H9 (cell line): ENCODE data around the gene NRXN2. TPM values are rescaled to one million over a fixed set of nuclear protein-coding genes. Genes with fewer than 3 reads are reported as not detected.

Experiments
- DNase-seq: peaks from one replicate; pipeline ENCODE4 v3.0.0-alpha.2; 2017
- H2AFZ ChIP-seq: one replicate; pipeline ENCODE4 v1.6.1; 2013; ENCODE audit warnings: mild to moderate bottlenecking, low read length, control low read depth, moderate library complexity
- H2AK5ac ChIP-seq: 2 replicates; pipeline ENCODE4 v1.6.1; 2013; ENCODE audit warnings: low read length, control low read depth, mixed read lengths; ENCODE audit not compliant: insufficient read length
- H2BK120ac ChIP-seq: one replicate; pipeline ENCODE4 v1.6.1; 2013; ENCODE audit warnings: low read depth, mild to moderate bottlenecking, low read length, control low read depth, inconsistent platforms; ENCODE audit not compliant: poor library complexity, severe bottlenecking
- H2BK12ac ChIP-seq: 2 replicates; pipeline ENCODE4 v1.6.1; 2013; ENCODE audit warnings: low read length, control low read depth, mixed read lengths, low read depth; ENCODE audit not compliant: insufficient read length
- H2BK15ac ChIP-seq: 2 replicates; pipeline ENCODE4 v1.6.1; 2013; ENCODE audit warnings: low read depth, low read length, control low read depth
- H2BK20ac ChIP-seq: one replicate; pipeline ENCODE4 v1.6.1; 2013; ENCODE audit warnings: low read depth, mild to moderate bottlenecking, low read length, control low read depth, inconsistent platforms; ENCODE audit not compliant: poor library complexity, severe bottlenecking
- H2BK5ac ChIP-seq: 2 replicates; pipeline ENCODE4 v1.6.1; 2013; ENCODE audit warnings: low read length, control low read depth, mixed read lengths; ENCODE audit not compliant: insufficient read length
- H3K14ac ChIP-seq: 2 replicates; pipeline ENCODE4 v1.6.1; 2013; ENCODE audit warnings: low read length, control low read depth; ENCODE audit not compliant: insufficient read depth
- H3K18ac ChIP-seq: 2 replicates; pipeline ENCODE4 v1.6.1; 2013; ENCODE audit warnings: low read depth, mild to moderate bottlenecking, mixed read lengths, low read length, control low read depth; ENCODE audit not compliant: insufficient read length
- H3K23ac ChIP-seq: 2 replicates; pipeline ENCODE4 v1.6.1; 2013; ENCODE audit warnings: low read length, control low read depth, mixed read lengths, low read depth; ENCODE audit not compliant: insufficient read length
- H3K23me2 ChIP-seq: 2 replicates; pipeline ENCODE4 v1.6.1; 2013; ENCODE audit warnings: low read depth, mild to moderate bottlenecking, mixed read lengths, low read length, control low read depth; ENCODE audit not compliant: insufficient read length, poor library complexity, severe bottlenecking
- H3K27ac ChIP-seq: 2 replicates; pipeline ENCODE4 v1.5.1; 2013; ENCODE audit warnings: low read length, control low read depth, mixed read lengths, low read depth; ENCODE audit not compliant: insufficient read length
- H3K27me3 ChIP-seq: 2 replicates; pipeline ENCODE4 v1.6.1; 2013; ENCODE audit warnings: low read length, control low read depth, inconsistent platforms; ENCODE audit not compliant: insufficient read depth
- H3K4ac ChIP-seq: 2 replicates; pipeline ENCODE4 v1.6.1; 2013; ENCODE audit warnings: low read depth, mild to moderate bottlenecking, control low read depth, inconsistent platforms, low read length, moderate library complexity
- H3K4me1 ChIP-seq: 2 replicates; pipeline ENCODE4 v1.6.1; 2013; ENCODE audit warnings: low read length, control low read depth, inconsistent platforms; ENCODE audit not compliant: insufficient read depth
- H3K4me2 ChIP-seq: 2 replicates; pipeline ENCODE4 v1.6.1; 2013; ENCODE audit warnings: low read length, control low read depth, mixed read lengths; ENCODE audit not compliant: insufficient read length, insufficient read depth
- H3K56ac ChIP-seq: 2 replicates; pipeline ENCODE4 v1.6.1; 2013; ENCODE audit warnings: low read depth, mild to moderate bottlenecking, mixed read lengths, low read length, control low read depth; ENCODE audit not compliant: insufficient read length
- H3K79me1 ChIP-seq: 2 replicates; pipeline ENCODE4 v1.6.1; 2013; ENCODE audit warnings: low read depth, mild to moderate bottlenecking, moderate library complexity, low read length, control low read depth, inconsistent platforms; ENCODE audit not compliant: insufficient read depth, poor library complexity, severe bottlenecking
- H3K79me2 ChIP-seq: 2 replicates; pipeline ENCODE4 v1.6.1; 2013; ENCODE audit warnings: low read length, control low read depth, inconsistent platforms; ENCODE audit not compliant: insufficient read depth
- H3K9ac ChIP-seq: 2 replicates; pipeline ENCODE4 v1.6.1; 2013; ENCODE audit warnings: low read length, control low read depth, mixed read lengths; ENCODE audit not compliant: insufficient read length; ENCODE audit errors: extremely low read depth
- H3K9me3 ChIP-seq: one replicate; pipeline ENCODE4 v1.6.1; 2013; ENCODE audit warnings: low read depth, low read length, inconsistent platforms; ENCODE audit not compliant: control insufficient read depth
- H3T11ph ChIP-seq: one replicate; pipeline ENCODE4 v1.6.1; 2013; ENCODE audit warnings: mild to moderate bottlenecking, low read length, control low read depth, inconsistent platforms
- H4K20me1 ChIP-seq: one replicate; pipeline ENCODE4 v1.6.1; 2013; ENCODE audit not compliant: control insufficient read depth, insufficient read length, insufficient read depth
- H4K5ac ChIP-seq: 2 replicates; pipeline ENCODE4 v1.6.1; 2013; ENCODE audit warnings: low read depth, mild to moderate bottlenecking, mixed read lengths, low read length, control low read depth; ENCODE audit not compliant: insufficient read length
- H4K8ac ChIP-seq: replicated peaks from 2 replicates; pipeline ENCODE4 v1.6.1; 2013; ENCODE audit warnings: low read length, control low read depth, mixed read lengths, low read depth; ENCODE audit not compliant: insufficient read length
- H4K91ac ChIP-seq: 2 replicates; pipeline ENCODE4 v1.6.1; 2013; ENCODE audit warnings: low read depth, mild to moderate bottlenecking, moderate library complexity, mixed read lengths, low read length, control low read depth; ENCODE audit not compliant: insufficient read length
- H3K27ac Mint-ChIP-seq, 3 experiments: 2 replicates in 2 of 3; 3 replicates in 1 of 3; pipeline ENCODE4 v1.8.0; 2020 to 2021; ENCODE audit warnings: mixed read lengths in 3 of 3, mild to moderate bottlenecking in 1 of 3, moderate library complexity in 1 of 3
- H3K27me3 Mint-ChIP-seq: 2 replicates; pipeline ENCODE4 v1.8.0; 2021; ENCODE audit warnings: low read depth, mild to moderate bottlenecking, moderate library complexity, mixed read lengths
- H3K36me3 Mint-ChIP-seq, 3 experiments: 2 replicates in 2 of 3; 3 replicates in 1 of 3; pipeline ENCODE4 v1.8.0; 2020 to 2021; ENCODE audit warnings: low read depth in 3 of 3, mixed read lengths in 3 of 3; ENCODE audit not compliant: insufficient read depth in 1 of 3
- H3K4me1 Mint-ChIP-seq, 2 experiments: 2 replicates each; pipeline ENCODE4 v1.8.0; 2020; ENCODE audit warnings: mixed read lengths in 2 of 2
- H3K4me3 Mint-ChIP-seq, 2 experiments: 2 replicates in 1 of 2; 3 replicates in 1 of 2; pipeline ENCODE4 v1.8.0; 2020 to 2021; ENCODE audit warnings: mild to moderate bottlenecking in 2 of 2, mixed read lengths in 2 of 2, moderate library complexity in 1 of 2
- H3K9me3 Mint-ChIP-seq, 2 experiments: 2 replicates in 1 of 2; 3 replicates in 1 of 2; pipeline ENCODE4 v1.8.0; 2020; ENCODE audit warnings: mild to moderate bottlenecking in 2 of 2, mixed read lengths in 2 of 2, moderate library complexity in 1 of 2
- CTCF ChIP-seq: fragments of 200-600 bp; sonication (generic); conservative IDR thresholded peaks from 3 replicates; pipeline ENCODE4 v1.8.0; 2021; ENCODE audit warnings: antibody characterized with exemption, mild to moderate bottlenecking
- WGBS: extraction: QIAGEN DNeasy Blood & Tissue Kit; methylation state at CpG from one replicate; pipeline ENCODE4 v1.1.7; 2013; ENCODE audit warnings: missing lambda C conversion rate, low lambda C conversion rate, mixed read lengths; ENCODE audit not compliant: insufficient read length; ENCODE audit errors: extremely low coverage; 5-methylcytosine and 5-hydroxymethylcytosine counted together
- total RNA-seq: library from RNA; stranded (reverse); gene quantifications from 2 replicates; pipeline ENCODE4 v1.2.1, GENCODE V29; 2021

The NRXN2 gene
- total RNA-seq, 1 experiment from 2014 or later, result 3.9 TPM

DNA sequence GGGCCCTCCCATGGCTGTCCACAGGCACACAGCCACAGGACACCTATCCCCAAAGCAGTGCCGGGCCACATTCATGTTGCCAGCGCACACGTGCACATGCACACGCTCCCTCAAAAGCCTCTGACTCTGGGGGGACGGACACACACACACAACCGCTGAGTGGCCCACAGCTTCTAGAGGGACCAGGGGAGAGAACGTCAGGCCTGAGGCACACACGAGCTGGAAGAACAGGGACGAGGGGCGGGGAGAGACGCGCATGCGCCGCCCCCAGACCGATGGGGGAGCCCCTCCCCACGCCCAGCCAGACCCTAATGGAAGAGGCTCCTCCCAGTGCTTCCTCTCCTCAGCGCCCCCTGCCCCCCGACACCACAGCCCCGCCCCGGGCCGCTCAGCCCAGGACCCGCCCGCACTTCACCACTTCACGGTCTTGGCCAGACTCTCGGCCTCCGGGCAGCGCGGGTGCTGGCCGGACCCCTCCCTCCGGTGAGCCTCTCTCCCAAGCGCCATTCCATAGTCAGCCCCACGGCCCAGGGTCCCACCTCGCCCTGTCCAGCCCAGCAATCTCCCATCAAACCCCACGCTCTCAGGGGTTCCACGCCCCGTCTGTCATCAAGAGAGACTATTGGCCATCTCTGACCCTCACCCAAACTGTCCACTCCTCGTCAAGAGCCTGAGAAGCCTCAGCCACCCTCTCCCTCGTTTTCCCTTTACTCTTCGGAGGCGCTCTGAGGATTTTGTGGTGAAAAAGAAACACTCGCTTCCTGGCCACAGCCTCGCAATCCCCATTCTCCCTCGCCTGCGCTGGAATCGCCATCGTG lies 11.7 kb downstream of the NRXN2 start:
- Histone ChIP-seq H2AFZ (no peak overlapping the region), H2BK20ac (no peak overlapping the region)

More for the DNA sequence above, 11.7 kb downstream of the NRXN2 start:
- no peak overlapping the region for H3K18ac ChIP-seq
- no peak overlapping the region for H3K9ac ChIP-seq
- Mint-ChIP-seq H3K27me3 (peaks cover 77% of the 10 kb centered on the region), H3K9me3 (no peaks in the 10 kb centered on the region; a peak in 2 of 5 replicates), H3K4me3 (peak overlapping the region; percentile 35 to 79), H3K27ac (no peak overlapping the region), H3K36me3 (no peaks in the 10 kb centered on the region), H3K4me1 (peaks cover 25 to 57% of the 10 kb centered on the region in 2 experiments)
- H4K5ac ChIP-seq, result no peak overlapping the region
- no peak overlapping the region for H3K23ac ChIP-seq
- peaks cover 11% of the 10 kb centered on the region; the same call in 1 of the 2 replicates for H3K4me1 ChIP-seq
- DNase-seq, result peak; percentile 89
- no peak overlapping the region for H3K56ac ChIP-seq
- H2BK5ac ChIP-seq, result no peak overlapping the region
- H3K4ac ChIP-seq, result no peak overlapping the region
- H3K79me2 ChIP-seq, result no peaks in the 10 kb centered on the region
- H3K79me1 ChIP-seq, result no peaks in the 10 kb centered on the region
- no peak overlapping the region for H2AK5ac ChIP-seq
- H3K27ac ChIP-seq, result no peak overlapping the region
- peak overlapping the region; percentile 20 for H3K4me2 ChIP-seq
- H3K14ac ChIP-seq, result no peak overlapping the region
- H3K9me3 ChIP-seq, result no peaks in the 10 kb centered on the region
- no peaks in the 10 kb centered on the region for H4K20me1 ChIP-seq
- no peak overlapping the region for H2BK15ac ChIP-seq
- peaks cover 9% of the 10 kb centered on the region; the same call in 1 of the 2 replicates for H3K27me3 ChIP-seq
- peaks cover 6% of the 10 kb centered on the region for H3K23me2 ChIP-seq
- no peak overlapping the region for H2BK12ac ChIP-seq
- WGBS, result no CpG with 5 or more reads among the region's 46 CpGs
- no peak overlapping the region for H3T11ph ChIP-seq
- no peak overlapping the region for H4K8ac ChIP-seq
- H2BK120ac ChIP-seq, result no peak overlapping the region
- H4K91ac ChIP-seq, result no peak overlapping the region
- TF ChIP-seq CTCF, result no peak
